ENCODE measurements around the gene ZNF718.
"Not testable (repeated sequence)": the region's sequence is repeated elsewhere in the genome, so short reads cannot be mapped to it uniquely, and the experiment has no call there.

ZNF718 gene

DNA sequence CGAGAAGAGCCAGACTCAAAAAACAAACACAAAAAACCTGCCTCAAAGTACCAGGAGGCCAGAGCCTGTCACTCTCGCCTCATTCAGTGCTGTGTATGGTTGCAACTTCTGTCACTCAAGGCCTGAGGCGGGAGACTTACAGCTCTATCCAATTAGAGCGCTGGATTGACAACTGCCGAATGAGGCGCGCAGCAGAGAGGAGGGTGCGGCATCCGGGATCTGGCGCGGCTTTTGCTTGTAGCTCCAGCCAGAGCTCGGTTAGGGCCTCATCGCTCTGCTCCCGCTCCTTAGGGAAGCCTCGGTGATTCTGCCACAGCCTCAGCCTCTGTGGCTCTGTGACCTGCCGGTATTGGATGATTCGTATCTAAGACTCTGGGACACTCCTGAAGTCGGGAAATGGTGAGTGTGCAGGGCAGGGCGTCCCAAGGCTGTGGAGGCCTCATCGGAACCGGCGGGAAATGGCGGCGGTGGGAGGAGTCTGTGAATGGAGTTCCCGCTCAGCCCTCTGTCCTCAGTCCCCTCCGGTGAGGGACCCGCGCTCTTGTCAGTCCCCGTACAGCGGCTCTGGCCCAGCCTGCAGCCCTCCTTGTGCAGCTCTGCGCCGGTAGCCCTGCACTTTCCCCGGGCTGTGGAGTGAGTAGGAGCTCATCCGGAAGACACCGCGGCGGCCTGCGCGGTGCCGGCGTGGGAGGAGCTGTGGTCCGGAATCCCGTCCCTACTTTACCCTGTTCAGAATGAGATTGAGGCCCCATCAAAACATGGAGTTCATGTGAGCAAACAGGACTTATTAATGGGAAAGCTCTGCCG lies at the start of gene ZNF718:
Gene ZNF718, plus strand, starts transcription at position 227 of the 807 bp plus-strand sequence. Its CDS starts 170 bp downstream, at position 397.
- peak; percentile 66 to 76 for DNase-seq (ENCODE audit: low read depth in 1 of 2, low spot score in 1 of 2)

DNA sequence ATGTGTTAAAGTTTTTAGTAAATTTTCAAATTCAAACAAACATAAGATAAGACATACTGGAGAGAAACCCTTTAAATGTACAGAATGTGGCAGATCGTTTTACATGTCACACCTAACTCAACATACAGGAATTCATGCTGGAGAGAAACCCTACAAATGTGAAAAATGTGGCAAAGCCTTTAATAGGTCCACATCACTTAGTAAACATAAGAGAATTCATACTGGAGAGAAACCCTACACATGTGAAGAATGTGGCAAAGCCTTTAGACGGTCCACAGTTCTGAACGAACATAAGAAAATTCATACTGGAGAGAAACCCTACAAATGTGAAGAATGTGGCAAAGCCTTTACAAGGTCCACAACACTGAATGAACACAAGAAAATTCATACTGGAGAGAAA lies 38.4 kb upstream of the ZNF718 start:
- no peak for DNase-seq (ENCODE audit: low read depth in 1 of 2, low spot score in 1 of 2)

DNA sequence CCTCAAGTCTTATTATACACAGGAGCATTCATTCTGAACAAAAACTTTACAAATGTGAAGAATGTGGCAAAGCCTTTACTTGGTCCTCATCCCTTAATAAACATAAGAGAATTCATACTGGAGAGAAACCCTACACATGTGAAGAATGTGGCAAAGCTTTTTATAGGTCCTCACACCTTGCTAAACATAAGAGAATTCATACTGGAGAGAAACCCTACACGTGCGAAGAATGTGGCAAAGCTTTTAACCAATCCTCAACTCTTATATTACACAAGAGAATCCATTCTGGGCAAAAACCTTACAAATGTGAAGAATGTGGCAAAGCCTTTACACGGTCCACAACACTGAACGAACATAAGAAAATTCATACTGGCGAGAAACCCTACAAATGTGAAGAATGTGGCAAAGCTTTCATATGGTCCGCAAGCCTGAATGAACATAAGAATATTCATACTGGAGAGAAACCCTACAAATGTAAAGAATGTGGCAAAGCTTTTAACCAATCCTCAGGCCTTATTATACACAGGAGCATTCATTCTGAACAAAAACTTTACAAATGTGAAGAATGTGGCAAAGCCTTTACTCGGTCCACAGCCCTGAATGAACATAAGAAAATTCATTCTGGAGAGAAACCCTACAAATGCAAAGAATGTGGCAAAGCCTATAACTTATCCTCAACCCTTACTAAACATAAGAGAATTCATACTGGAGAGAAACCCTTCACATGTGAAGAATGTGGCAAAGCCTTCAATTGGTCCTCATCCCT lies 37.6 kb upstream of the ZNF718 start:
- DNase-seq (ENCODE audit: low read depth in 1 of 2, low spot score in 1 of 2): not testable (repeated sequence)

DNA sequence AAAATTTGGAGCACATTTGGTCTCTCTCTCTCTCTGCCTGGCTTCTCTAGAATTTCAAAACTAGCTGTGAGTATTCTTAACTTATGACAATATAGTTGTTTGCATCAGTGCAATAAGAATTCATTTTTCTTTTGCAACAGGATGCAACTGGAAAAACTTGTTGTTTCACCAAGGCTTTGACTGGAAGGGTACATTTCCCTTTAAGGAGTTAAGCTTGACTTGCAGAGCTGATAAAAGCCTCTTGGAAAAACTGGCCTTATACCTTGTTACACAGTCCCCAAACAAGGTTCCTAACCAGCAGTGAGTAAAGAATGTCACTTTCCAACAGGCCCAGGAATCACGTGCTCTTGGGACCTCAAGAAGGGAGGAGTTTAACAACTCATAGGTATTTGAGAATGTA lies 25.9 kb upstream of the ZNF718 start:
- no peak for DNase-seq (ENCODE audit: low read depth in 1 of 2, low spot score in 1 of 2)

DNA sequence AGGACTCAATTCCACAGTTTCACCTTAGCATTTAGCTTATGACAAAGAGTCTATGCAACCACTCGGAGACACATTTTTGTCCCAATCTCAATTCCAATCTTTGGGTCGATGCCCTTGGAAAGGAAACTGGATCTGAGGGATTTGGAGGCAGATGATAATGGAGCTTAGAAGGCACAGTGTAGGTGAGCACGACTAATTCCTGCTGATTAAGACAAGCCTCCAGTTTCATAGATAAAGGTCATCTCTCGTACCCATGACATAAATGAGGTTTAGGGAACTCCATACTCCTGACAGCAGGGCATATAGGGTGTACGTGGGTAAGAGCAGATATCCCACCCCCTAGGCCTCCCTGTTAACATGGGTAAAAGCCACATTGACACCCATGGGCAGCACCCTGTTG lies 24.4 kb upstream of the ZNF718 start:
- no peak for DNase-seq (ENCODE audit: low read depth in 1 of 2, low spot score in 1 of 2)

DNA sequence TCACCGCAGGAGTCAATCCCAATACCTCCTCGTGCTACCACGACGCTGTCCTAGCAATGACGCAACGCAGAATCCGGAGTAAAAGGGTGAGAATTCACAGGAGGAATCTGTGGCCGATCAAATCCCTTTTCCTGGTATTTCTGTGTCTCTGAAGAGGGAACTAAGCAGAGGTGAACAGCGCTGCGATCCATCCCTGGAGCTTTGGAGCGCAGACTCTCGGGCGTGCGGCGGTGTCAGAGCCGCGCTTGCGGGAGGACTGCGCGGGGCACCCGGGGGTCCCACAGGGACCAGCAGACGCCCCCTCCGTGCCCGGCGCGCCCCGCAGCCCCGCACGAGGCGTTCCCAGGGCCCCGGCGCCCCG lies 17.2 kb upstream of the ZNF718 start:
- no peak for DNase-seq (ENCODE audit: low read depth in 1 of 2, low spot score in 1 of 2)

DNA sequence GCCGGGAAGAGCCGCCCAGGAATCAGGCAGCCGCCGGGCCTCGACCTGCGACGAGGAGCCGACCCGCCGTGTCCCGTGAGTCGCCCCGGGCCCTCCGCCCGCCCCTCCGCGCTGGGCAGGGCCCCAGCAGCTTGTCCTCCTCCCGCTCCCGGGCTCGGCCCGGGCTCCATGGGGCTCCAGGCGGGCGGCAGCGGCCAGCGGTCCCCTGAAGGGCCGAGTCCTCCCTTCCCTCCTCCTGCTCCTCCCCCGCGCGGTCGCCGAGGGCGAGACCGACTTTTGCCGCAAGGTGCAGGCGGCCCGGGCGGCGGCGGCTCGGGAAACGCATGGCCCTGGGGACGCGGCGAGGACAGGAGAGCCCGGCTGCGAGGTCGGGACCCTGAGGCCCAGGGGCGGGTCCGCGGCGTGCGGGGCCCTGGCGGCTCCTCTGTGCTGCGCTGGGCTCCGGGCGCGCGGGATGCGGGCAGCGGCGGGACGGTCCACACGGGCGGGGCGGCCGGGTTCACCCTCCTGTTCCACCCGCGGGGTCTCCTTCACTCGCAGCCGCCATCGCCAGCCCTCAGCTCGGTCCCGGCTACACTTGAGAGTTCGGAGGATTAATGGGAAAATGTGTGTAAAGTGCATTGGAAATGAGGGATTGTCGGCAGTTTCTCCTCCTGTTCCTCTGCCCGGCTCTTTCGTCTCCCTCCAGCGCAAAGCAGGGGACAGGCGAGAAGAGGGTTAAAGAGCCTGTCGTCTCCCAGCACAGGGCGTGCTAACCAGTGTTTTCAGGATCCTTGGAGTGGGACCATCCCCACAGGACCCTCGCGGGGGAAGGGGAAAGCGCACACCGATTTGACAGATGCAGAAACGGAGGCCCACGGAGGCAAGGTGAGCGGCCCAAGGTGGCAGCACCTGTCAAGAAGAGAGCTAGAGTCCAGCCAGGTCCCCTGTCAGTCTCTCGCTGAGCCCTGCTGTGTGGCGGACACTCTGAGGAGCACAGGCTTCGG lies 16.6 kb upstream of the ZNF718 start:
- no peak for DNase-seq (ENCODE audit: low read depth in 1 of 2, low spot score in 1 of 2)

DNA sequence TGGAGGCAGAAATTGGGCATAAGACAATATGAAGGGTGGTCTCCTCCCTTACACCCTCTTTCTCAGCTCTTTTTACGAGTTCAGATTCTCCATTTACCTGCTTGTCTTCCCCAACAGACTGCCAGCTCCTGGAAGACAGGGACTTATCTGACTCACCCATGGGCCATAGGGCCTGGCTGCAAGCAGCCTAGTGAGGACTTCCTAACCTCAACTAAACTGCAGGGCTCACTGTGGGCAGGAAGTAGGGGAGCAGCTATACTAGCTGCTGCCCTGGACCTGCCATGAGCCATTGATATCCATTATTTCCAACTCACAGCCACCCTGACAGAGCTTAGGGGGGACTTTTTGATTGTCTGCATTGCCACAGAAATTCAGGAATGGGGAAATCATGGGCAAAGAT lies 11.5 kb upstream of the ZNF718 start:
- no peak for DNase-seq (ENCODE audit: low read depth in 1 of 2, low spot score in 1 of 2)

DNA sequence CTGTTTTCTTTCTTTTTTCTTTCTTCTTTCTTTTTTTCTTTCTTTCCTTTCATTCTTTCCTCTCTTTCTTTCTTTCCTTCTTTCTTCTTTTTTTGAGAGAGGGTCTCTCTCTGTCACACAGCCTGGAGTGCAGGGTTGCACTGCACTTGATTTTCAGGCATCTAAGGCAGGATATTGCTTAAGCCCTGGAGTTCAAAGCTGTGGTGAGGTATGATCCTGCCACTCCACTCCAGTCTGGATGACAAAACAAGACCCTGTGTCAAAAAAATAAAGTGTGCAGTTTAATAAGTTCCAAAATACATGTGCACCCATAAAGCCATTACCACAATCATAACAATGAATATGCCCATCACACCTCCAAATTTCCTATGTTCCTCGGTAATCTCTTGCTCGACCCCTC lies 10.6 kb upstream of the ZNF718 start:
- DNase-seq (ENCODE audit: low read depth in 1 of 2, low spot score in 1 of 2): no peak

DNA sequence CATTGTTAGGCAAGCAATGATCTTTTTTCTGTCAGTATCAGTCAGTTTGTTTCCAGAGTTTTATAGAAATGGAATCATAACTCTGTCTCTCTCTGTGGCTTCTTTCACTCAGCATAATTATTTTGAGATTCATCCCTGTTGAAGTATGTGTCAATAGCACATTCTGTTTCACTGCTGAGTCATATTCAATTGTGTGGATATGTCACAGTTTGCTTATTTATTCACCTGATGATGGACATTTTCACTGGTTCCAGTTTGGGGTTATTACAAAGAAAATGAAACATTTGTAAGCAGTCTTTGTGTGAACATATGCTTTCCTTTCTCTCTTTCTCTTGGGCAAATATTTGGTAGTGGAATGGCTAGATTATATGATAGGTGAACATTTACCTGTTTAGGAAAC lies 10.2 kb upstream of the ZNF718 start:
- DNase-seq (ENCODE audit: low read depth in 1 of 2, low spot score in 1 of 2): no peak

DNA sequence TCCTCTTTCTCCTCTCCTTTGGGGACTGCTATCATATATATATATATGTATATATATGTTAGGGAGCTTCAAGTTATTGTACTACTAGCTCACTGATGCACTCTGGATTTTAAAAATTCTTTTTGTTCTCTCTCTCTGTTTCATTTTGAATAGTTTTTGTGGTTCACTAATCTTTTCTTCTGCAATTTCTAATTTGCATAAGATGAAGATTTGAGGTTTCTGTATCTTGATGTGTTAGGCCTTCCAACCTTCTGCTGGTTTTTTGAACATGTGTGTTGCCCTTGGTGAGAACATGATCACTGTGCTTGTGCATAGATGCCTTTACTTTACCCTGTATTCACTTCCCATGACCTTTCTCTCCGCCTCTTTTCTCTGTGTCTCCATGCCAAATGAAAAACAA lies 7.8 kb upstream of the ZNF718 start:
- no peak for DNase-seq (ENCODE audit: low read depth in 1 of 2, low spot score in 1 of 2)

DNA sequence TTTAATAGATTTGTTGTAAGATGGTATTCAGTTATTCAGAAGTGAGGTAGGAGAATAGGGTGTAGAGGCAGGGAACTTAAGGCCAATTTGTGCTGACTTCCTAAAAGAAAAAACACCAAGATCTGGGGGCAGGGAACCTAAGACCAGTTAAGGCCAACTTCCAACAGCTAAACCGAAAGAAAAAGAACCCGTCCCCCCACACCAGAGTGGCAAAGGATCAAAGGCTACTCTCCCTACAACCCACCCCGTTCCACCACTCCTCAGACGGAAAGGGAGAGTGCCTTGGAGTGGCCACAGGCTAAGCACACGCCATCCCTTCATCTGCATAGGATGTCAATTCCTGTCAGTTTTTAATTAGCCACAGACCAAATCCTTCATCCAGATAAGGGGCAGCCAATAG lies 3.7 kb upstream of the ZNF718 start:
- DNase-seq (ENCODE audit: low read depth in 1 of 2, low spot score in 1 of 2): no peak

DNA sequence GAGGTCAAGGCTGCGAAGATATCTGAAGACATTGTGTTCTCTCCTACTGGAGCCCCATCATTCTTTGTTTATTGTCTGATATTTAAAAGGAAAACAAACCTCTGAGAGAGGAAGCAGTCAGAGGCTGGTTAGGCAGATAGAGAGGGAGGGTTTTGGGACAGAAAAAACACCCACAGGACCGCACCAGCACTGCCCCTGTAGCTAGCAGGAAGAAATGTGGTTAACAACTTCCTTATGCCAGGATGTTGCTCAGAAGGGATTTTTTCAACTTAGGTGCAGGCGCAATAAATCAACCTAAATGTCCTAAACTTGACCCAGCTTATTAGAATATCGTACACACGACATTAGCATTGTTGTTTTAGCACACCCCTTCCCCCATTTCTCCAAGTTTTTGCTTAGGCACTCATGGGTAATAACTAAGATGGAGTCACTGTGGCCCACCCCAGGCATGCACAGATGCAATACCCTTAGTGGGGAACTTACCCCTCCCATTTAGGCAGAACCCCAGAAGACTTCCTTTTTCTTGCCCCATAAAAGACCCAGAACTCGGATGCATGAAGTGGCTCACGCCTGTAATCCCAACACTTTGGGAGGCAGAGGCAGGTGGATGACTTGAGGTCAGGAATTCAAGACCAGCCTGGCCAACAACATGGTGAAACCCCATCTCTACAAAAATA lies 2.8 kb upstream of the ZNF718 start:
- DNase-seq (ENCODE audit: low read depth in 1 of 2, low spot score in 1 of 2): no peak

DNA sequence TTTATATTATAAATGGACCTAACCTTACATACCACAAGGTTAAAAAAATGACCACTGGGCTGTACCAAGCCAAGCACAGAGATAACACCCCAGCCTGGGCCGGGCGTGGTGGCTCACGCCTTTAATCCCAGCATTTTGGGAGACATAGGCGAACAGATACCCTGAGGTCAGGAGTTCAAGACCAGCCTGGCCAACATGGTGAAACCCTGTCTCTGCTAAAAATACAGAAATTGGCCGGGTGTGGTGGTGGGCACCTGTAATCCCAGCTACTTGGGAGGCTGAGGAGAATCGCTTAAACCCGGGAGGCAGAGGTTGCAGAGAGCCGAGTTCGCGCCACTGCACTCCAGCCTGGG lies 403 bp upstream of the ZNF718 start:
- not testable (repeated sequence) for DNase-seq (ENCODE audit: low read depth in 1 of 2, low spot score in 1 of 2)

DNA sequence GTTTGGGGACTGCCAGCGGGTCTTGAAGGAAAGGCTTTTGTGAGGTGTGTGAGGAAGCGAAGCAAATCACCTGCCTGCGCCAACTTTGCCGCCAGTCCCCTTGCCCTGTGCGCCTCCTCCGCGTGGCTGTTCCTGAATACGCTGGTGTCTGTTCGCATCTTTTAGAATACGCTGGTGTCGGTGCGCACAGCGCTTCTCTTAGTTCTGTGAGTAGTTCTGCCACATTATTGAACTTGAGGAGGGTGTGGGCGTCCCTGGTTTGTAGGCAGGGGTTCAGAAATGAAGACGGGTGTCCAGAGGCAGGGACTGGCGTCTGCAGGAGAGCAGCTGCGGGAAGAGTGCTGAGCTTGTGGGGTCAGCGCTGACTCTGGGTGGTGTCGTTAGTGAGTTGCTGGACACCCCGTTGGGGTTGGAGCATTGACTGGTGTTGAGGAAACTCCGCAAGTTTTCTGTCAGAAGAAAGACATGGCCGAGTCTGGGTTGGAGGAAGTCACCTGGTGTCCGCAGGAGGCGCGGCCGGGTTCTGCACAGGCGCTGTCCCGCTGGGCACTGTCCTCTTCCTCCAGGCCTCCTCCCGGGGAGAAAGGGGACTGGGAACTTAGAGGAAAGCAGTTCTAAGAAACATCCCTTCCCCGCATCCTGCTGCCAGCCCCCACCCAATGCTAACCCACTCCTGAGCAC lies 930 bp downstream of the ZNF718 start:
- peak; percentile 8 to 22 for DNase-seq (ENCODE audit: low read depth in 1 of 2, low spot score in 1 of 2)

DNA sequence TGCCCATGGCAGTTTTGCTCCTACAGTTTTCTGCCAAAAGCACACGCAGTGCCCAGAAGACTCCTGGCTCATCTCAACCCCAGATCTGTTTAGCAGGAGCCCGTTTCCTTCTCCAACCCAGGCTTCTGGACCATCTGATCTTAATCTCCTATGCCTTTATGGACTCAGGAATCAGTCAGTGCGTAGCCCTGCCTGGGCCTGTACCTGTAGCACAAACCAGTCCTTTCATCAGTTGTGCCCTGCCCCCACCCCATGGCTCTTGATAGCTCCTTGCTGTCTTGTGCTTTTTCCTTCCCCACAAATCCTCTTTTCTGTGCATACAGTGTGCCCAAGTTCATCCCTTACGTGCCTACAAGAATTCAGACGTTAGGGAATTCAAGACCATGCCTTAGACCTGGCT lies 1.5 kb downstream of the ZNF718 start:
- no peak for DNase-seq (ENCODE audit: low read depth in 1 of 2, low spot score in 1 of 2)

DNA sequence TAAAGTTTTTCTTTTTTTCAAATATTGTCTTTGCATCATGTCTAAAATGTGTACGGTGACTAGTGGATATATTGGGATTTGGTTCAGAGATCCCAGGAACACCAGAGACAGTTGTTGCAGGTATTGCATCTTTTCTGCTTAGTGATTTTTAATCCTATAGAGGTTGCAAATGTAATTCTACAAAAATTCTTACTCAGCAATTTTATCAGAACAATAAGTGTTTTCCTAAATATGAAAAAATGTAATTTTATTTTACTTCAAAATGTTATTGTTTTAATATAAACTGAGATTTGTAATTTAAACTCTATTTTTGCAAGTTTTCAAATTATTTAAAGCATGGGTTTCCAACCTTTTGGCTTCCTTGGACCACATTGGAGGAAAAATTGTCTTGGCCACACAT lies 8.2 kb downstream of the ZNF718 start:
- no peak for DNase-seq (ENCODE audit: low read depth in 1 of 2, low spot score in 1 of 2)

DNA sequence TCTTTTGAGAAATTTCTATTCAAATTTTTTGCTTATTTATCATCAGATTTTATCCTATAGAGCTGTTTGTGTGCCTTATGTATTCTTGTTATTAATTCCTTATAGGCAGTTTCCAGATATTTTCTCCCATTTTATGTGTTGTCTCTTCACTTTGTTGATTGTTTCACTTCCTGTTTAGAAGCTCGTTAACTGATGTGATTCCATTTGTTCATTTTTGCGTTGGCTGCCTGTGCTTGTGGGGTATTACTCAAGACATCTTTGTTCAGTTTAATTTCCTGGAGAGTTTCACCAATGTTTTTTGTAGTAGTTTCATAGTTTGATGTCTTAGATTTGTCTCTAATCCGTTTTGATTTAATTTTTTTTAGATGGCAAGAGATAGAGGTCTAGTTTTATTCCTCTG lies 14.6 kb downstream of the ZNF718 start:
- DNase-seq (ENCODE audit: low read depth in 1 of 2, low spot score in 1 of 2): no peak

DNA sequence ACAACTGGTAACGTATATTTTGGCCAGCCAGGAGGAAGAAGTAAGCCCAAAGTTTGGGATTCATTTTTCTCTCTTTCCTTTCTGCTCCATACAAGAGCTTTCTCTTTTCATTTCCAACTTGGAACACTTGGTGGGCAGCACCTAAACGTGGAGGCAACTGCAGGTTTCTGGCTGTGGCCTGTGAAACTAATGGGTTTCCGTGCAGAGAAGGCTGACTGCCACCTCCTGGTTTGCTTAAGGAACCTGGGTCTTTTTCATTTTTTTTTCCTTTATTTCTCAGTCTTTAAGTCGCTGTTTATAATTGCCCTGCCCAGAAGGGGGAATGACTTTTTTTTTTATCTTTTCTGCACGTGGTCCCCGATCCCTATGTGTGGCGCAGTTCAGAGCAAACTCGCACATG lies 15.4 kb downstream of the ZNF718 start:
- DNase-seq (ENCODE audit: low read depth in 1 of 2, low spot score in 1 of 2): no peak

DNA sequence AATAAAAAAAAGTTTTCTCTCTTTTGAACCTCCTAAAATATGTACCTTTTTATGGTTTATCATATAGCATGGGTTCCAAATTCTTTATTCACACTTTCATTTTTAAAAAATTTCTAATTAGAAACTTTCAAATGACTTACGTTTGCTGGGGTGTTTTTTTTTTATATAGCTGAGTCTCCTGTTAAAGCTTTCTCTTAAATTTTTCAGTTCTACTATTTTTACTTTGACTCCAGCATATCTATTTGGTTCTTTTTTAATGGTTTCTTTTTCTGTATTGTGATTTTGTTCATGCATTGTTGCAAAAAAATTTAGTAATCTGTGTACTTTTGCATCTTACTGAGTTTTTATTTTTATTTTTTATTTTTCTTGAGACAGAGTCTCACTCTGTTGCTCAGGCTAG lies 22.3 kb downstream of the ZNF718 start:
- DNase-seq (ENCODE audit: low read depth in 1 of 2, low spot score in 1 of 2): no peak
